Heart right ventricle (tissue), 16 donors: Measurements from ENCODE around the gene ANKFY1. TPM values are rescaled to one million over a fixed set of nuclear protein-coding genes. Genes with fewer than 3 reads are reported as not detected.

Experiments
- ATAC-seq, 8 donors: fragments of 200-7000 bp; cut with Tn5 transposase; one replicate each; pipeline ENCODE4 v1.9.1; 2020; ENCODE audit warnings: mild to moderate bottlenecking in 8 of 8, moderate library complexity in 8 of 8, moderate number of reproducible peaks in 1 of 8
- DNase-seq, 2 donors: peaks; one replicate each; pipeline ENCODE4 v3.0.0-alpha.2; 2020
- H3K27ac ChIP-seq, 10 donors: fragments of 200-600 bp; sonication (generic) in 2 of 10; one replicate each; pipeline versions ENCODE4 v1.5.0 to v1.8.0; 2020 to 2022; ENCODE audit warnings: mild to moderate bottlenecking in 3 of 10
- H3K27me3 ChIP-seq, 7 donors: fragments of 200-600 bp; one replicate each; pipeline ENCODE4 v1.8.0; 2021 to 2022; ENCODE audit warnings: mild to moderate bottlenecking in 2 of 7
- H3K36me3 ChIP-seq, 9 donors: fragments of 200-600 bp; sonication (generic) in 1 of 9; one replicate each; pipeline versions ENCODE4 v1.5.0 to v1.8.0; 2020 to 2022; ENCODE audit warnings: mild to moderate bottlenecking in 2 of 9
- H3K4me1 ChIP-seq, 9 donors: fragments of 200-600 bp; sonication (generic) in 1 of 9; one replicate each; pipeline versions ENCODE4 v1.5.0 to v1.8.0; 2020 to 2022; ENCODE audit warnings: mild to moderate bottlenecking in 4 of 9
- H3K4me3 ChIP-seq, 10 donors: fragments of 200-600 bp; sonication (generic) in 2 of 10; one replicate each; pipeline versions ENCODE4 v1.5.0 to v1.8.0; 2020 to 2022; ENCODE audit warnings: mild to moderate bottlenecking in 7 of 10, moderate library complexity in 2 of 10
- H3K9me3 ChIP-seq, 11 donors: fragments of 200-600 bp in 10 of 11; sonication (generic) in 2 of 11; one replicate each; pipeline versions ENCODE4 v1.5.0 to v1.8.0; 2013 to 2022; ENCODE audit warnings: mild to moderate bottlenecking in 2 of 11, control low read depth in 1 of 11, moderate library complexity in 1 of 11
- CTCF ChIP-seq, 9 donors: fragments of 200-600 bp; sonication (generic) in 2 of 9; IDR thresholded peaks; one replicate each; pipeline versions ENCODE4 v1.5.0 to v1.8.0; 2021 to 2022; ENCODE audit warnings: antibody characterized with exemption in 9 of 9, mild to moderate bottlenecking in 5 of 9, moderate library complexity in 1 of 9
- WGBS, 2 donors: extraction: QIAGEN DNeasy Blood & Tissue Kit; methylation state at CpG; one replicate each; pipeline ENCODE4 v1.1.7; 2013; ENCODE audit warnings: inconsistent platforms in 1 of 2; 5-methylcytosine and 5-hydroxymethylcytosine counted together
- intact Hi-C, 10 donors: fragments of 100-400 bp; cut with DNase I; formaldehyde crosslinking; loops; one replicate each; pipeline versions ENCODE4 v1.11.1 to v1.14.2; 2022
- polyA plus RNA-seq, 2 donors: library from polyadenylated mRNA; stranded (reverse); fragments of 200-250 nt; gene quantifications; one replicate each; pipeline ENCODE4 v1.2.3, GENCODE V29; 2013
- total RNA-seq, 10 donors: library from RNA; stranded (reverse); fragmentation: NEBNext Ultra II Directional in 3 of 10; extraction: Animal tissue kit (Norgen Biotek cat#: 25700) in 3 of 10; gene quantifications; one replicate each; pipeline versions ENCODE4 v1.2.1 to v1.2.4, GENCODE V29; 2021 to 2023
- donor health status: Arrhythmogenic right ventricular cardiomyopathy.
- donor health status: ischemic (EF 13 %, LVEDD 7.1; RV severe dilation, severe dysfunction).
- donor health status: healthy with polysubstance abuse.
- donor health status: DM: no; HTN: yes; CAD: no.
- donor health status: DM: no; HTN: no; CAD: no.
- donor health status: ischemic (EF 25% LVEDD 6.9; RV normal size, moderate dysfunction).
- donor health status: ischemic (EF 25% LVEDD 5.7; RV mildly dilated, moderate dysfunction).
- donor health status: healthy.
- donor health status: DM: yes; HTN: yes; CAD: no.
- donor health status: Ischemic cardiomyopathy.
- donor health status: ischemic (EF 35%, LVEDD 5.7; RV mildly dilated, moderate dysfunction).
- donor health status: nonischemic (EF 11% LVEDD 7.7; RV severe dilation, severe dysfunction).
- donor health status: DM: yes; HTN: yes; CAD: no.
- donor health status: PGD.
- donor health status: ischemic (EF 29% LVEDD 5.4; RV normal size, mild dysfunction).
- donor health status: nonischemic (EF 23%, LVEDD 6.1; RV moderate dilation, normal function).

ANKFY1 gene
- total and polyA plus RNA-seq, 12 donors = 8.6 to 34.4 (median 24.0) TPM

- 75 to 78% methylated on average over 7 of the region's 7 CpGs for WGBS, 2 donors
- ATAC-seq = no peak
These were observed 84.7 kb downstream of the ANKFY1 start for GRCh38 chr17:4179071-4179470.

GRCh38 chr17:4178651-4179050, 85.1 kb downstream of the ANKFY1 start:
- Histone ChIP-seq H3K4me3 (no peak overlapping the region), H3K4me1 (peaks cover 0 to 24% (median 5%) of the 10 kb centered on the region in 9 donors), H3K27me3 (no peaks in the 10 kb centered on the region), H3K36me3 (peaks cover 0 to 100% (median 79%) of the 10 kb centered on the region in 9 donors), H3K9me3 (no peaks in the 10 kb centered on the region), H3K27ac (peak overlapping the region in 1 of 10 donors; percentile 8)
- no peak for DNase-seq
- no peak for TF ChIP-seq CTCF (IDR thresholded peaks at IDR 0.05)
- intact Hi-C loops = no loop called here
- WGBS, 2 donors = 93 to 94% methylated on average over 15 of the region's 15 CpGs
- no peak for ATAC-seq

More at GRCh38 chr17:4179071-4179470, 84.7 kb downstream of the ANKFY1 start:
- TF ChIP-seq CTCF (IDR thresholded peaks at IDR 0.05) = no peak
- intact Hi-C loops = no loop called here
- no peak overlapping the region for H3K4me3 ChIP-seq
- peaks cover 0 to 24% (median 5%) of the 10 kb centered on the region in 9 donors for H3K4me1 ChIP-seq
- H3K36me3 ChIP-seq = peaks cover 0 to 100% (median 79%) of the 10 kb centered on the region in 9 donors
- H3K27ac ChIP-seq = peak overlapping the region in 1 of 10 donors; percentile 8
- H3K9me3 ChIP-seq = no peaks in the 10 kb centered on the region
- H3K27me3 ChIP-seq = no peaks in the 10 kb centered on the region
- DNase-seq = no peak

GRCh38 chr17:4177806-4178205, 86.0 kb downstream of the ANKFY1 start:
- Histone ChIP-seq H3K4me3 (no peak overlapping the region), H3K36me3 (peaks cover 4 to 100% (median 80%) of the 10 kb centered on the region in 9 donors), H3K4me1 (peaks cover 0 to 24% (median 5%) of the 10 kb centered on the region in 9 donors), H3K9me3 (no peaks in the 10 kb centered on the region), H3K27ac (peak overlapping the region in 1 of 10 donors; percentile 5), H3K27me3 (no peaks in the 10 kb centered on the region)
- no peak for ATAC-seq
- intact Hi-C loops = no loop called here
- no peak for DNase-seq
- no peak for TF ChIP-seq CTCF (IDR thresholded peaks at IDR 0.05)
- 96 to 97% methylated on average over 21 of the region's 21 CpGs for WGBS, 2 donors

GRCh38 chr17:4176808-4177472, 86.8 kb downstream of the ANKFY1 start:
- no peaks in the 10 kb centered on the region for H3K9me3 ChIP-seq
- H3K27ac ChIP-seq = peak overlapping the region in 1 of 10 donors; percentile 78
- no peak overlapping the region for H3K4me3 ChIP-seq
- H3K36me3 ChIP-seq = peaks cover 4 to 100% (median 83%) of the 10 kb centered on the region in 9 donors
- 91% methylated on average over 12 of the region's 12 CpGs for WGBS, 2 donors
- no peaks in the 10 kb centered on the region for H3K27me3 ChIP-seq
- no peak for DNase-seq
- TF ChIP-seq CTCF (IDR thresholded peaks at IDR 0.05) = no peak
- intact Hi-C loops = no loop called here
- H3K4me1 ChIP-seq = peaks cover 0 to 24% (median 5%) of the 10 kb centered on the region in 9 donors
- no peak for ATAC-seq
